OCI-LY3 (cell line): ENCODE measurements around the gene CAT.

ENCODE experiments used
- EZH2phosphoT487 ChIP-seq: fragments of 200-600 bp; shearing (Covaris generic); IDR thresholded peaks from 2 replicates; pipeline ENCODE4 v1.6.1; 2018; ENCODE audit warnings: antibody characterized with exemption, mixed run types, low read depth
- TF ChIP-seq, protein P1 (sequence below): fragments of 200-600, 300-600 bp; sonication (generic); IDR thresholded peaks from 2 replicates; pipeline ENCODE4 v1.5.1; 2014; ENCODE audit warnings: antibody characterized with exemption, low read length, low read depth

- TF ChIP-seq, protein P1, sequence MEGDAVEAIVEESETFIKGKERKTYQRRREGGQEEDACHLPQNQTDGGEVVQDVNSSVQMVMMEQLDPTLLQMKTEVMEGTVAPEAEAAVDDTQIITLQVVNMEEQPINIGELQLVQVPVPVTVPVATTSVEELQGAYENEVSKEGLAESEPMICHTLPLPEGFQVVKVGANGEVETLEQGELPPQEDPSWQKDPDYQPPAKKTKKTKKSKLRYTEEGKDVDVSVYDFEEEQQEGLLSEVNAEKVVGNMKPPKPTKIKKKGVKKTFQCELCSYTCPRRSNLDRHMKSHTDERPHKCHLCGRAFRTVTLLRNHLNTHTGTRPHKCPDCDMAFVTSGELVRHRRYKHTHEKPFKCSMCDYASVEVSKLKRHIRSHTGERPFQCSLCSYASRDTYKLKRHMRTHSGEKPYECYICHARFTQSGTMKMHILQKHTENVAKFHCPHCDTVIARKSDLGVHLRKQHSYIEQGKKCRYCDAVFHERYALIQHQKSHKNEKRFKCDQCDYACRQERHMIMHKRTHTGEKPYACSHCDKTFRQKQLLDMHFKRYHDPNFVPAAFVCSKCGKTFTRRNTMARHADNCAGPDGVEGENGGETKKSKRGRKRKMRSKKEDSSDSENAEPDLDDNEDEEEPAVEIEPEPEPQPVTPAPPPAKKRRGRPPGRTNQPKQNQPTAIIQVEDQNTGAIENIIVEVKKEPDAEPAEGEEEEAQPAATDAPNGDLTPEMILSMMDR: no peak
- no peak for TF ChIP-seq EZH2phosphoT487
These were observed 69.8 kb downstream of the CAT start for GRCh38 chr11:34508524-34508923.
